CD8-positive, alpha-beta memory T cell (primary cell): ENCODE results near the gene ANKFN1. TPM values are rescaled to one million over a fixed set of nuclear protein-coding genes. Genes with fewer than 3 reads are reported as not detected.

ENCODE experiments used
- CTCF ChIA-PET: fragments of 350-600 bp; sonication (Branson Sonifier 250); formaldehyde crosslinking; loops from one replicate; lab custom pipeline; 2021; ENCODE audit warnings: antibody characterized with exemption; lab: Charles Lee
- POLR2A ChIA-PET: fragments of 350-600 bp; sonication (Branson Sonifier 250); formaldehyde crosslinking; loops from one replicate; lab custom pipeline; 2021; ENCODE audit warnings: antibody characterized with exemption; lab: Charles Lee
- DNase-seq, 5 donors: peaks; one replicate each; pipeline versions ENCODE4 v3.0.0 to v3.0.0-alpha.2; 2020 to 2022; ENCODE audit warnings: mixed read lengths in 1 of 5
- H3K27ac ChIP-seq: one replicate; pipeline ENCODE4 v1.7.0; 2013; ENCODE audit warnings: low read depth, mild to moderate bottlenecking, low read length, moderate library complexity
- H3K27me3 ChIP-seq: 2 replicates; pipeline ENCODE4 v1.7.0; 2013; ENCODE audit warnings: low read length, mild to moderate bottlenecking; ENCODE audit not compliant: insufficient read depth, poor library complexity, severe bottlenecking
- H3K36me3 ChIP-seq: 2 replicates; pipeline ENCODE4 v1.7.0; 2013; ENCODE audit warnings: mild to moderate bottlenecking, low read length, moderate library complexity; ENCODE audit not compliant: insufficient read depth
- H3K4me1 ChIP-seq: 2 replicates; pipeline ENCODE4 v1.7.0; 2013; ENCODE audit warnings: mild to moderate bottlenecking, low read length, moderate library complexity; ENCODE audit not compliant: insufficient read depth
- H3K4me3 ChIP-seq: 2 replicates; pipeline ENCODE4 v1.7.0; 2013; ENCODE audit warnings: mild to moderate bottlenecking, low read length
- H3K9me3 ChIP-seq: 2 replicates; pipeline ENCODE4 v1.7.0; 2013; ENCODE audit warnings: mild to moderate bottlenecking, low read length
- H3K27ac Mint-ChIP-seq, 8 donors: one replicate each; pipeline ENCODE4 v1.8.0; 2020 to 2021; ENCODE audit warnings: mixed read lengths in 8 of 8, mild to moderate bottlenecking in 6 of 8, inconsistent platforms in 3 of 8, moderate library complexity in 3 of 8
- H3K27me3 Mint-ChIP-seq, 2 donors: one replicate each; pipeline ENCODE4 v1.8.0; 2020 to 2021; ENCODE audit warnings: mixed read lengths in 2 of 2, mild to moderate bottlenecking in 1 of 2, moderate library complexity in 1 of 2
- H3K36me3 Mint-ChIP-seq, 3 donors: one replicate each; pipeline ENCODE4 v1.8.0; 2020 to 2021; ENCODE audit warnings: mixed read lengths in 3 of 3, inconsistent platforms in 1 of 3, mild to moderate bottlenecking in 1 of 3
- H3K4me1 Mint-ChIP-seq, 3 donors: one replicate each; pipeline ENCODE4 v1.8.0; 2020 to 2021; ENCODE audit warnings: mixed read lengths in 3 of 3, inconsistent platforms in 1 of 3, mild to moderate bottlenecking in 1 of 3
- H3K4me3 Mint-ChIP-seq, 7 donors: one replicate each; pipeline ENCODE4 v1.8.0; 2020 to 2021; ENCODE audit warnings: mixed read lengths in 7 of 7, mild to moderate bottlenecking in 6 of 7, moderate library complexity in 4 of 7, inconsistent platforms in 2 of 7
- H3K9me3 Mint-ChIP-seq, 5 donors: one replicate each; pipeline ENCODE4 v1.8.0; 2020 to 2022; ENCODE audit warnings: mixed read lengths in 5 of 5, mild to moderate bottlenecking in 3 of 5, moderate library complexity in 2 of 5, inconsistent platforms in 1 of 5
- polyA plus RNA-seq: library from polyadenylated mRNA; unstranded; fragments of 300-500 nt; fragmentation: Illumina TruSeq; gene quantifications from one replicate; pipeline ENCODE4 v1.2.3, GENCODE V29; 2021
- total RNA-seq, 2 experiments: library from RNA; stranded (reverse); gene quantifications; one replicate each; pipeline ENCODE4 v1.2.3, GENCODE V29; 2021

Gene ANKFN1
- total and polyA plus RNA-seq, 3 experiments from 2014 or later: not detected

GRCh38 chr17:56141046-56141839, 12.0 kb upstream of the ANKFN1 start:
- Mint-ChIP-seq H3K4me1 (no peaks in the 10 kb centered on the region), H3K9me3 (peaks cover 0 to 1% (median 0%) of the 10 kb centered on the region in 5 donors), H3K4me3 (no peak overlapping the region), H3K27ac (no peak overlapping the region), H3K27me3 (peaks cover 3 to 6% of the 10 kb centered on the region in 2 donors), H3K36me3 (no peaks in the 10 kb centered on the region)
- CTCF ChIA-PET: no interaction called here
- no peaks in the 10 kb centered on the region for H3K36me3 ChIP-seq
- no peak overlapping the region for H3K4me3 ChIP-seq
- H3K4me1 ChIP-seq: no peaks in the 10 kb centered on the region
- H3K9me3 ChIP-seq: no peaks in the 10 kb centered on the region
- no peak for DNase-seq
- no peak overlapping the region for H3K27ac ChIP-seq
- POLR2A ChIA-PET: no interaction called here
- H3K27me3 ChIP-seq: no peaks in the 10 kb centered on the region

GRCh38 chr17:56142325-56142724, 10.9 kb upstream of the ANKFN1 start:
- H3K36me3 Mint-ChIP-seq: no peaks in the 10 kb centered on the region
- no peak overlapping the region for H3K27ac Mint-ChIP-seq
- H3K27me3 ChIP-seq: no peaks in the 10 kb centered on the region
- ChIA-PET POLR2A (no interaction called here), CTCF (no interaction called here)
- H3K4me3 Mint-ChIP-seq: no peak overlapping the region
- H3K9me3 Mint-ChIP-seq: peaks cover 0 to 1% (median 0%) of the 10 kb centered on the region in 5 donors
- H3K36me3 ChIP-seq: no peaks in the 10 kb centered on the region
- no peak overlapping the region for H3K4me3 ChIP-seq
- H3K27me3 Mint-ChIP-seq: peaks cover 3 to 8% of the 10 kb centered on the region in 2 donors
- H3K4me1 Mint-ChIP-seq: no peaks in the 10 kb centered on the region
- no peaks in the 10 kb centered on the region for H3K9me3 ChIP-seq
- H3K4me1 ChIP-seq: no peaks in the 10 kb centered on the region
- H3K27ac ChIP-seq: no peak overlapping the region
- DNase-seq: no peak

DNA sequence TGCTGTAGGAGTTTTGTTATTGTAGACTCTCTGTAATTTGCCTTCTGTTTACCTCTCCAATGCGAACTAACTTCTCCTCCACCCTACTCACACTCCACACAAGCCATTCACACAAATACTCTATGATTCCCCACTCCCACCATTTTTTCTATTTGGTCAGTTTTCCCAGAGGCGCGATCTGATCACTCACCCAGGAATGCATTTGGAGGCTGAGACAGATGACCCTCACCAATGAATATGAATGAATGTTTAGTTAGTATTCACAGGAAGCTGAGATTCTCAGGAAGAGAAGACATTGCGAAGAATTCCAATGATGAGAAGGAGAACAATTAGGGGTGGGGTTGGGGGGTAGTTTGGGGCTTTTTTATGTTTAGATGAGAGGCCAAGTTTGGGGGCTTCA, 10.5 kb upstream of the ANKFN1 start:
- H3K27ac Mint-ChIP-seq: no peak overlapping the region
- DNase-seq: no peak
- no peak overlapping the region for H3K27ac ChIP-seq
- peaks cover 0 to 1% (median 0%) of the 10 kb centered on the region in 5 donors for H3K9me3 Mint-ChIP-seq
- CTCF ChIA-PET: no interaction called here
- H3K4me1 ChIP-seq: no peaks in the 10 kb centered on the region
- peaks cover 3 to 8% of the 10 kb centered on the region in 2 donors for H3K27me3 Mint-ChIP-seq
- H3K4me3 ChIP-seq: no peak overlapping the region
- no peaks in the 10 kb centered on the region for H3K27me3 ChIP-seq
- H3K9me3 ChIP-seq: no peaks in the 10 kb centered on the region
- no peaks in the 10 kb centered on the region for H3K36me3 ChIP-seq
- H3K4me3 Mint-ChIP-seq: no peak overlapping the region
- no peaks in the 10 kb centered on the region for H3K36me3 Mint-ChIP-seq
- H3K4me1 Mint-ChIP-seq: no peaks in the 10 kb centered on the region
- POLR2A ChIA-PET: no interaction called here

- Histone ChIP-seq H3K27me3 (no peaks in the 10 kb centered on the region), H3K36me3 (no peaks in the 10 kb centered on the region), H3K4me3 (no peak overlapping the region), H3K9me3 (no peaks in the 10 kb centered on the region), H3K27ac (no peak overlapping the region), H3K4me1 (no peaks in the 10 kb centered on the region)
- no peak overlapping the region for H3K4me3 Mint-ChIP-seq
- no peaks in the 10 kb centered on the region for H3K4me1 Mint-ChIP-seq
- H3K27me3 Mint-ChIP-seq: peaks cover 3 to 9% of the 10 kb centered on the region in 2 donors
- DNase-seq: no peak
- ChIA-PET POLR2A (no interaction called here), CTCF (no interaction called here)
- H3K36me3 Mint-ChIP-seq: no peaks in the 10 kb centered on the region
- H3K27ac Mint-ChIP-seq: no peak overlapping the region
- H3K9me3 Mint-ChIP-seq: peaks cover 0 to 1% (median 0%) of the 10 kb centered on the region in 5 donors
These were observed 9.1 kb upstream of the ANKFN1 start for GRCh38 chr17:56144223-56144622.

- no peaks in the 10 kb centered on the region for H3K4me1 ChIP-seq
- Mint-ChIP-seq H3K27me3 (peaks cover 3 to 8% of the 10 kb centered on the region in 2 donors), H3K4me1 (no peaks in the 10 kb centered on the region), H3K27ac (no peak overlapping the region), H3K4me3 (no peak overlapping the region), H3K36me3 (no peaks in the 10 kb centered on the region), H3K9me3 (peaks cover 0 to 1% (median 0%) of the 10 kb centered on the region in 5 donors)
- DNase-seq: no peak
- ChIA-PET POLR2A (no interaction called here), CTCF (no interaction called here)
- no peaks in the 10 kb centered on the region for H3K9me3 ChIP-seq
- no peaks in the 10 kb centered on the region for H3K36me3 ChIP-seq
- H3K27ac ChIP-seq: no peak overlapping the region
- H3K27me3 ChIP-seq: no peaks in the 10 kb centered on the region
- no peak overlapping the region for H3K4me3 ChIP-seq
These were observed 6.7 kb upstream of the ANKFN1 start for GRCh38 chr17:56146534-56146933.

DNA sequence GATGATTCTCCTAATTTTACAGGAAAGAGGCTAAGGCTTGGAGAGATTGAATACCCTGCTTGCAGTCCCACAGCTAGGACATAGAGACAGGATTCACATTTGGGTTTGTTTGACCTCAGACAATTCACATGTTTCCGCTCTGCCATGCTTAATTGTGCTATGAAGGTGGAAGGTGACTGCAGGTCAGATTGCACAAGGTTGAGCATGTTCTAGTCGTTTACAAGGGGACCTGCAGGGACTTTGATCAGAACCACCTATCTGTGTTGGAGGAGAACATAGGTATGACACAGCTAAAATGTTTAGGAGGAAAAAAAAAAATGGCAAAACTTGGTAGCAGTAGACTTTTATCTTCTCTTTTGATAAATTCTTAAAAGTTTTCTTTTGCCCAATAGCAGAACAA, 4.9 kb upstream of the ANKFN1 start:
- no peaks in the 10 kb centered on the region for H3K9me3 ChIP-seq
- Mint-ChIP-seq H3K27ac (no peak overlapping the region), H3K4me3 (no peak overlapping the region), H3K27me3 (peaks cover 3 to 6% of the 10 kb centered on the region in 2 donors), H3K4me1 (no peaks in the 10 kb centered on the region), H3K9me3 (peaks cover 0 to 3% (median 0%) of the 10 kb centered on the region in 5 donors), H3K36me3 (no peaks in the 10 kb centered on the region)
- no peaks in the 10 kb centered on the region for H3K4me1 ChIP-seq
- no peak overlapping the region for H3K4me3 ChIP-seq
- no peak overlapping the region for H3K27ac ChIP-seq
- no peaks in the 10 kb centered on the region for H3K36me3 ChIP-seq
- H3K27me3 ChIP-seq: no peaks in the 10 kb centered on the region
- DNase-seq: no peak
- POLR2A ChIA-PET: no interaction called here
- CTCF ChIA-PET: no interaction called here

DNA sequence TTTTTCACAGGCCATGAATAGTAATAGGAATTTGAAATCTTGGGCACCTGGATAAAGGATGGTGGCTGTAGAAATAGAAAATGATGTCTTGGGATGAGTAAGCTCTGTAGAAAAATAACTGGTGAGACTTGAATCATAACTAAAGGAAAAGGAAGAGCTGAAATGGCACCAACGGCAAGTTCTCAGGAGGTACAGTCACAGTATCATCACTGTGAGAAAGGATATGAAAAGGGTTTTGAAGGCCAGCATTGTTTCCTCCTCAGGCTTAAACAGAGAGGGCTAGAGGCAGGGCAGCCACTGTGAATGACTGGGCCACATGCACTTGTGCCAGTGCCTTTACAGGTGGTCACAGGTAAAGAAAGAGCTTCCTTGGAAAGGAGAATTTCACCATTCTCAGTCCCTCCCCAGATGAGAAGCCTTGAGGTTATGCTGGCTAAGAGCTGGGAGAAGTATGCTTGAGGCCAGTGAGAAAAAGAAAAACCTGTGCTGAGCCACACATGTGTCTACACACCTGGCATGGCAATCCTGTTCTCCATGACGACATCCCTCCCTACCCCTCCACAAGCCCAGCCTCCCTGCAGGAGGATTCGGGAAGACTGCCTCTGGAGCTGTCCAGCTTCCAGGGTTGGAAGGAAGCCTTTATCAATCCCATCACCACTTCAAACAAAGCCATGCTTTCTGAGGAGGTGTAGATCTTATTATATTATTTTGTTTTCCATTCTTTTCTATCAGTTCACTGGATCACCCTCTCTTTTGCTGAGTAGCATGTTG, 3.8 kb upstream of the ANKFN1 start:
- H3K9me3 Mint-ChIP-seq: peaks cover 0 to 3% (median 0%) of the 10 kb centered on the region in 5 donors
- H3K27ac Mint-ChIP-seq: no peak overlapping the region
- Histone ChIP-seq H3K36me3 (no peaks in the 10 kb centered on the region), H3K4me3 (no peak overlapping the region), H3K4me1 (no peaks in the 10 kb centered on the region), H3K9me3 (no peaks in the 10 kb centered on the region), H3K27ac (no peak overlapping the region), H3K27me3 (no peaks in the 10 kb centered on the region)
- no peak for DNase-seq
- POLR2A ChIA-PET: no interaction called here
- H3K27me3 Mint-ChIP-seq: peaks cover 0 to 6% of the 10 kb centered on the region in 2 donors
- H3K4me1 Mint-ChIP-seq: no peaks in the 10 kb centered on the region
- CTCF ChIA-PET: no interaction called here
- H3K4me3 Mint-ChIP-seq: no peak overlapping the region
- no peaks in the 10 kb centered on the region for H3K36me3 Mint-ChIP-seq

- Mint-ChIP-seq H3K27ac (no peak overlapping the region), H3K36me3 (no peaks in the 10 kb centered on the region), H3K4me3 (no peak overlapping the region), H3K27me3 (peaks cover 0 to 4% of the 10 kb centered on the region in 2 donors), H3K9me3 (peaks cover 0 to 3% (median 0%) of the 10 kb centered on the region in 5 donors), H3K4me1 (no peaks in the 10 kb centered on the region)
- Histone ChIP-seq H3K9me3 (no peaks in the 10 kb centered on the region), H3K27me3 (no peaks in the 10 kb centered on the region), H3K36me3 (no peaks in the 10 kb centered on the region), H3K4me3 (no peak overlapping the region), H3K27ac (no peak overlapping the region), H3K4me1 (no peaks in the 10 kb centered on the region)
- DNase-seq: no peak
- POLR2A ChIA-PET: no interaction called here
- CTCF ChIA-PET: no interaction called here
These were observed 2.6 kb upstream of the ANKFN1 start for GRCh38 chr17:56150649-56151048.
